Testis (tissue), 5 donors: ENCODE measurements around the gene BBS4. TPM values are rescaled to one million over a fixed set of nuclear protein-coding genes. Genes with fewer than 3 reads are reported as not detected.
"Not testable (repeated sequence)": the region's sequence is repeated elsewhere in the genome, so short reads cannot be mapped to it uniquely, and the experiment has no call there.

Experiments used
- DNase-seq: peaks from one replicate; pipeline ENCODE4 v3.0.0-alpha.2; 2019
- H3K27ac ChIP-seq, 2 donors: fragments of 200-600 bp; sonication (generic); one replicate each; pipeline ENCODE4 v1.5.1; 2019
- H3K27me3 ChIP-seq: fragments of 200-600 bp; sonication (generic); one replicate; pipeline ENCODE4 v1.5.1; 2019
- H3K36me3 ChIP-seq: fragments of 200-600 bp; sonication (generic); one replicate; pipeline ENCODE4 v1.5.1; 2017; ENCODE audit warnings: low read depth; ENCODE audit errors: missing control alignments
- H3K4me1 ChIP-seq: fragments of 200-600 bp; sonication (generic); one replicate; pipeline ENCODE4 v1.5.1; 2019
- H3K4me3 ChIP-seq, 2 donors: fragments of 200-600 bp; sonication (generic); one replicate each; pipeline ENCODE4 v1.5.1; 2017 to 2019
- H3K9me3 ChIP-seq: fragments of 200-600 bp; sonication (generic); one replicate; pipeline ENCODE4 v1.5.1; 2017
- POLR2A ChIP-seq: fragments of 450-650 bp; IDR thresholded peaks from one replicate; pipeline ENCODE4 v1.6.1; 2017; ENCODE audit warnings: antibody characterized with exemption, mild to moderate bottlenecking, moderate library complexity
- WGBS, 2 donors: methylation state at CpG; one replicate each; pipeline ENCODE4 v1.1.5; 2018; 5-methylcytosine and 5-hydroxymethylcytosine counted together
- intact Hi-C: fragments of 100-400 bp; cut with DNase I; formaldehyde crosslinking; loops from one replicate; pipeline ENCODE4 v1.15.1; 2023; ENCODE audit warnings: low total_unique reads
- long read RNA-seq, 2 donors: transcript quantifications; one replicate each; lab custom pipeline, GENCODE V29; 2026
- polyA plus RNA-seq: library from polyadenylated mRNA; stranded (reverse); fragments of 350-450 nt; fragmentation: Illumina TruSeq; extraction: RNeasy Lipid Tissue Mini Kit (QIAGEN cat#74804); gene quantifications from one replicate; pipeline ENCODE4 v1.2.3, GENCODE V29; 2014; ENCODE audit warnings: low read depth, low replicate concordance; ENCODE audit not compliant: insufficient read depth
- total RNA-seq, 2 donors: library from RNA; depleted of rRNA; stranded (reverse); fragments of >200 nt; gene quantifications; one replicate each; pipeline ENCODE4 v1.2.3, GENCODE V29; 2016
- TF ChIP-seq, protein P1 (sequence below), 3 experiments: fragments of 450-650 bp in 2 of 3; fragments of 200-600 bp in 1 of 3; sonication (generic) in 1 of 3; IDR thresholded peaks; one replicate each; pipeline ENCODE4 v1.5.1; 2016 to 2019; ENCODE audit warnings: antibody characterized with exemption in 3 of 3, mild to moderate bottlenecking in 2 of 3, moderate library complexity in 1 of 3

BBS4 gene, protein sequence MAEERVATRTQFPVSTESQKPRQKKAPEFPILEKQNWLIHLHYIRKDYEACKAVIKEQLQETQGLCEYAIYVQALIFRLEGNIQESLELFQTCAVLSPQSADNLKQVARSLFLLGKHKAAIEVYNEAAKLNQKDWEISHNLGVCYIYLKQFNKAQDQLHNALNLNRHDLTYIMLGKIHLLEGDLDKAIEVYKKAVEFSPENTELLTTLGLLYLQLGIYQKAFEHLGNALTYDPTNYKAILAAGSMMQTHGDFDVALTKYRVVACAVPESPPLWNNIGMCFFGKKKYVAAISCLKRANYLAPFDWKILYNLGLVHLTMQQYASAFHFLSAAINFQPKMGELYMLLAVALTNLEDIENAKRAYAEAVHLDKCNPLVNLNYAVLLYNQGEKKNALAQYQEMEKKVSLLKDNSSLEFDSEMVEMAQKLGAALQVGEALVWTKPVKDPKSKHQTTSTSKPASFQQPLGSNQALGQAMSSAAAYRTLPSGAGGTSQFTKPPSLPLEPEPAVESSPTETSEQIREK
- 10 to 100 TPM; 50.7 to 83.9 TPM for total RNA-seq
- polyA plus RNA-seq = 48.7 TPM
- long read RNA-seq, donor 1, transcript BBS4-201 (16 exons, 2,490 nt) = major isoform, 7 of 15 reads
- long read RNA-seq, donor 1, partial matches to known transcripts = 7 of 15 reads
- long read RNA-seq, donor 1, other reads (novel, unspliced or antisense) = 0 of 15 reads
- long read RNA-seq, donor 2, partial matches to known transcripts = 7 of 10 reads
- long read RNA-seq, donor 2, other reads (novel, unspliced or antisense) = 0 of 10 reads

DNA sequence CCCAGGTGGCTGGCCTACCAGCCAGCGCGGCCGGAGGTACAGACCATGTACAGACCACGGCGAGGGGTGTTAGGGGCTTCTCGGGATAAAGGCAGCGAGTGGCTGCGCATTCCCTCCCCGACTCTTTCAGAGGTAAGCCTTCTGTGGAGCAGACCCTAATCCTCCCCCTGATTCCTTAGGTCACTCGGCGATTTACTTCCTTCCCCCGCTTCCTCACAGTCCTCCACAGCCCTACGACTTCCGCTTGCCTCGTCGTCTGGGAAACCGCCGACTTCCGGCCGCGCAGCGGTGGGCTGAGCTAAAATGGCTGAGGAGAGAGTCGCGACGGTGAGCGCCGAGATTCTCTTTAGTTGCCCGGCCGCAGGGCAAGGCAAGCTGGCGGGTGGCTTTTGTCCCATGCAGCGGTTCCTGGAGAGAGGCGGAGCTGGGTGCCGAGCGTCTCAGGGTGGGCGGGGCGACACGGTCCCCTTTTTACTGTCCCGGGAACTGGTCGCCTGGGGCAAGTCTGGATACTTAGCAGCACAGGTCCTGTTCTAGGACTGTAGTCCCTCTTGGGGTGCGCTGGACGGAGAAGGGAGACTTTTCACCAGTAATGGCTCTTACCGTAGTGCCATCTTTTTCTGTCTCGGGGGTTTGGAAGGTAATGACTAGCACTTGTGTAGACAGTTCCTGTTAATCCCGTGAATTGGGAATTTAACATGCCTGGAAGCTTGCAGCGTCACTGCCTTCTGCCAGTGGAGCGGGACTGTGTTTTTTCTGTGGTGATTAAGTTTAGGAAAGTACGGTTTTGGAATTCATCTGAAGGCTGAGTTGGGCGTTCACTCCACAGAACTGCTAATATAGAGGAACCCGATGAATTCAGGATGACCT lies at the start of gene BBS4, which contains the start of gene HIGD2B:
Gene BBS4, plus strand, starts transcription at position 283 of the 870 bp plus-strand sequence. Its CDS starts 21 bp downstream, at position 304.
Gene HIGD2B, minus strand, starts transcription at position 258 of the 870 bp plus-strand sequence. CDS start 9,808 bp downstream, outside the sequence.
- Histone ChIP-seq H3K36me3 (no peaks in the 10 kb centered on the region), H3K4me3 (peak within 1 kb of the TSS; percentile 52 to 74), H3K27me3 (no peaks in the 10 kb centered on the region), H3K9me3 (no peaks in the 10 kb centered on the region), H3K4me1 (no peaks in the 10 kb centered on the region), H3K27ac (peak within 1 kb of the TSS; percentile 75 to 87)
- peak; percentile 42 for TF ChIP-seq POLR2A
- TF ChIP-seq, protein P1, sequence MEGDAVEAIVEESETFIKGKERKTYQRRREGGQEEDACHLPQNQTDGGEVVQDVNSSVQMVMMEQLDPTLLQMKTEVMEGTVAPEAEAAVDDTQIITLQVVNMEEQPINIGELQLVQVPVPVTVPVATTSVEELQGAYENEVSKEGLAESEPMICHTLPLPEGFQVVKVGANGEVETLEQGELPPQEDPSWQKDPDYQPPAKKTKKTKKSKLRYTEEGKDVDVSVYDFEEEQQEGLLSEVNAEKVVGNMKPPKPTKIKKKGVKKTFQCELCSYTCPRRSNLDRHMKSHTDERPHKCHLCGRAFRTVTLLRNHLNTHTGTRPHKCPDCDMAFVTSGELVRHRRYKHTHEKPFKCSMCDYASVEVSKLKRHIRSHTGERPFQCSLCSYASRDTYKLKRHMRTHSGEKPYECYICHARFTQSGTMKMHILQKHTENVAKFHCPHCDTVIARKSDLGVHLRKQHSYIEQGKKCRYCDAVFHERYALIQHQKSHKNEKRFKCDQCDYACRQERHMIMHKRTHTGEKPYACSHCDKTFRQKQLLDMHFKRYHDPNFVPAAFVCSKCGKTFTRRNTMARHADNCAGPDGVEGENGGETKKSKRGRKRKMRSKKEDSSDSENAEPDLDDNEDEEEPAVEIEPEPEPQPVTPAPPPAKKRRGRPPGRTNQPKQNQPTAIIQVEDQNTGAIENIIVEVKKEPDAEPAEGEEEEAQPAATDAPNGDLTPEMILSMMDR (IDR thresholded peaks at IDR 0.05) = no peak
- DNase-seq = peak; percentile 93
- 0 to 1% methylated on average over 37 to 49 of the region's 49 CpGs for WGBS, 2 donors
- intact Hi-C loops = no loop called here

DNA sequence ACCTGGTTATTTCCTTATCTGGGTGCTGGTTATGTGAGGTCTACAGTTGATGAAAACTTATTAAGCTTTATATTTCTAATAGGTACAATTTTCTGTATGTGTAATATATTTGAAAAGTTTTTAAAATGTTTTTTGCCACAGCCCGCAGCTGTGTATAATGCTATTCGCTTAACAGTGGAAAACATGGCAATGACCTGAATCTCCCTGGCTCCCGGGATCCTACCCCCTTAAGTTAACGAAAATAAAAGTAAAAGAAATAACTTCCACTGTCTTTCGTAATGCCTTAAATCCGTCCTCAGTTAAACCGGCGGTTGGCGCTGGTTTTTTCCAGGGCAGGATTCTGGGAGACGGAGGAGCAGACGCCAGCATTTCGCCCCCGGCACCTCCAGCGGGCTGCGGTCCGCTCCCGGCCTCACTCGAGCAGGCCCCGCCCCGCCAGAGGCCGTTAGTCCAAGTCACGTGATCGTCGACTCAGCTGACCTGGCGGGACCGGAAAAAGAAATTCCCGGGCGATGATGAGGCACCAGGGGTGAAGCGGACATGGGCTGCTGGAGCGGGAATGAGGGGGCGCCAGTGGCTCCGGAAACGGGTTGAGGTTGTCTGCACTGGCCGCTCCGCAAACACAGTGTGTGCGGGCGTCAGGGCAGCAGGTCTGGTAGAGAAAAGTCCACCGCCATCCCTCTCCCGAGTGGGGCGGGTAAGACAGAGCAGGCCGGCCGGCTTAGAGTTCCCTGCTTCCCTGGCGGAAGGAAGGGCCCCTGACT lies 49.3 kb upstream of the BBS4 start:
- H3K27me3 ChIP-seq, H3K36me3 ChIP-seq, H3K9me3 ChIP-seq, H3K4me1 ChIP-seq, H3K27ac ChIP-seq, intact Hi-C loops: not testable (repeated sequence)
- peak; percentile 91 for DNase-seq
- WGBS, 2 donors = 0% methylated on average over 8 of the region's 43 CpGs; no CpG with 5 or more reads in 1 of the 2 donors
- H3K4me3 ChIP-seq = peak overlapping the region in 1 of 2 donors; percentile 54

DNA sequence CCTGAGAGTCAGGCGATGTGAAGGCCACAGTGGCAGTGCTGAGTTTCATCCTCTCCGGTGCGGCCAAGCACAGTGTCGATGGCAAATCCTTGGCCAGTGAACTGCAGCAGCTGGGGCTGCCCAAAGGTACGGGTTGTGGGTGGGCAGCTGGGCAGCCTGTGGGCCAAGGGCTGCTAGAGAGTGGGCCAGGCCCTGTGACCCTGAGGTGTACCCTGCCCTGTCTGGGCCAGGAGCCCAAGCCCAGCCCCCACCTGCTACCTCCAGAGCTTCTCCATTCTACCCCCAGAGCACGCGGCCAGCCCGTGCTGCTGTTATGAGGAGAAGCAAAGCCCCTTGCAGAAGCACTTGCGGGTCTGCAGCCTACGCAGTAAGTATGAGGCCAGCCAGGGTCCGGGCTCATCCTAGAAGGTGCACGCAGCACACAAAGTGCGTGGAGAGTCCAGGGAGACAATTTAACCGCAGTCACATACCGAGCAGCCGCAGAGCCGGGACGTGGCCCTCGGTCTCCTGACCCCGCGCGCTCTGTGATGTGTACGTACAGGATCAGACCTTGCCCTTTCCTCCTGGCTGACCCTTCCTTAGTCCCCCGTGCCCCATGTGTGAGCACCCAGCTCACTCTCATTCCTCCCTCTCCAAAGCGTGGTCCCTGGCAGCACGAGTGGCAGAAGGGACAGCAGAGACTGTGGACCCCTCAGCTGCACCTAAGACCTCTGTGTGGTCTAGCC lies 46.1 kb upstream of the BBS4 start:
- intact Hi-C loops, DNase-seq, H3K4me1 ChIP-seq, H3K4me3 ChIP-seq, H3K36me3 ChIP-seq, H3K27ac ChIP-seq, H3K9me3 ChIP-seq, H3K27me3 ChIP-seq: not testable (repeated sequence)
- WGBS, 2 donors = no CpG with 5 or more reads among the region's 26 CpGs

DNA sequence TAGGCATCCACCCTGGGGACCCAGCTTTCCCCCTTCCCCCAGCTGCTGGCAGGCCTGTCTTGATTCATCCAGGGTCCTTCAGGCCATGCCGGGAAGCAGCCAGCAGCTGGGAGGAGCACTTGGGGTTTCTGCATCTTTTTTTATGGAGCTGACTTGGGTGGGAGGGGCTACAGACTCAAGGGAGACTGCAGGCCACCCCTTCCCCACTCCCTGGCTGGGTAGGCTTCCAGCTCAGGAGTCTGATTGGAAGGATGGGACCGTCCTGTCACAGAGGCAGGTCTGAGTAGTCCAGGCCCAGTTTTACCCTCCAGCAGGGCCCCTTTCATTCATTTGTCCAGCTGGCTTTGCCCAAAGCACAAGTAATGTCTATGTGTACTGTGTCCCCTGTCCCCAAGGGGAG lies 43.7 kb upstream of the BBS4 start:
- H3K4me3 ChIP-seq, H3K27ac ChIP-seq, H3K27me3 ChIP-seq, H3K4me1 ChIP-seq, H3K36me3 ChIP-seq, H3K9me3 ChIP-seq, DNase-seq, intact Hi-C loops: not testable (repeated sequence)
- WGBS, 2 donors = no CpG with 5 or more reads among the region's 2 CpGs

DNA sequence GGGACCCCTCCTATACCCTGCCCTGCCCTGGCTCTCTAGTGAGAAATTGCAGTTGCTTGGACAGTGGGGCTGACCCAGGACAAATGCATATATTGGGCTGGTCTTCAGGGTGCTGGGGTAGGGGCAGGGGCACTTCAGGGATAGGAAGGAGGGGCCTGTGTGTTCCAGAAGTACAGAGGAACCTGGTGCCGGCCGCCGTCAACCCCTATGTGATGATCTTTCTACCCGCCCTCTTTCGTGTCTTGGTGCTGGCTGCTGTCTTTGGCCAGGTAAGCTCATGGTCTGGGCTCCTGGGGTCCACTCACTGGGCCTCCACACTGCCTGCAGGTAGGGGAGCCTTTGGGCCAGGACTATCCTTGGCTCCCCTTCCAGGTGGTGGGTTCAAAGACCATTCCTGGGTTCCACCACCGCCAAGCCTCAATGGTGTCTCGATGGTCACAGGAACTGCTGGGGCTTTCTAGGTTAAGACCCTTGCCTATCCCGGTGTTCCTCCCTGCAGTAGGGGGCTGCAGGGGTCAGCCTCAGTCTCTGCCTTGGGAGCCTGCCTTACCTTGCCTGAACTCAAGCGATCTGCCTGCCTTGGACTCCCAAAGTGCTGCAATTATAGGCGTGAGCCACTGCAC lies 37.3 kb upstream of the BBS4 start:
- intact Hi-C loops, DNase-seq, H3K4me1 ChIP-seq: not testable (repeated sequence)

DNA sequence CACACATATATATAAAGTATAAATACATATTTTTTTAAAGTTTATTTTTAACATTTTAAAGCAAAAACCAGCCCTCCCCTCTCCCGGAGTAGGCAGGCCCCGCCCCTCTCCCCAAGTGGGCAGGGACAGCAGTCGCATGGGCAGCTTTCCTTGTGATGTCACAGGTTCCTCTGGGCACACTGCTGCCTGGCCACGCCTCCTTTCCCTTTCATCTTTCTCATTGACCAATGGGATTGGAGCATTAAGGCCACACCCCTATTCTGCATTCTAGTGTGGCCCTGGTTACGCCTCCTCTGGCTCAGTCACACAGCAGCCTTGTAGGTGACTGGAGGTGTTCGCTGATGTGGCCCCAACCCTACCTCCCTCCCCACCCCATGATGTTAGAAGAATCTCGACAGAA lies 31.6 kb upstream of the BBS4 start, which contains the start of gene GOLGA6B:
Gene GOLGA6B, plus strand, starts transcription at position 301 of the 400 bp plus-strand sequence. Its CDS starts 41 bp downstream, at position 342.
- H3K36me3 ChIP-seq, DNase-seq, H3K4me1 ChIP-seq, intact Hi-C loops, H3K27me3 ChIP-seq, H3K9me3 ChIP-seq, H3K27ac ChIP-seq, H3K4me3 ChIP-seq: not testable (repeated sequence)
- WGBS, 2 donors = no CpG with 5 or more reads among the region's 7 CpGs

More for the DNA sequence above, 37.3 kb upstream of the BBS4 start:
- H3K9me3 ChIP-seq, H3K27ac ChIP-seq, H3K27me3 ChIP-seq, H3K4me3 ChIP-seq, H3K36me3 ChIP-seq: not testable (repeated sequence)
- 78% methylated on average over 9 of the region's 10 CpGs; no CpG with 5 or more reads in 1 of the 2 donors for WGBS, 2 donors

DNA sequence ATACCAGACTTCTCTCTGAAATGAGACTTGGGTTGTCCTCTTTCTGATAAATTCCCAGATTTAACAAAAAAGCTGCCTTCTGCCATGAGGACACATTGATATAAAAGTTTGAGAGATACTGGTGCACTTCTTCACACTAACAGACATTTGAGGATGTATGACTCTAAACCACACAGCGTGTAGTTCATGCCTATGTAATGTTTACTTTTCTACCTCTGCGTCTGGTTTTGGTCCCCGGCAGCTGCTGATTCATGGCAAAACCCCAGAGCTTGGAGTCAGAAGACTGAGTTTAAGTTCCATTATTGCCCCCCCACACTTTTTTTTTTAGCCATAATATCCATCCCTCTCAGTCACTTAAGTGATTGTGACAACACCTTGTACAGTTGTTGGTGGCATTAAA lies 30.0 kb upstream of the BBS4 start:
- H3K27ac ChIP-seq, H3K9me3 ChIP-seq, H3K27me3 ChIP-seq, H3K4me3 ChIP-seq, H3K4me1 ChIP-seq, H3K36me3 ChIP-seq, DNase-seq, intact Hi-C loops: not testable (repeated sequence)
- no CpG with 5 or more reads among the region's 3 CpGs for WGBS, 2 donors

DNA sequence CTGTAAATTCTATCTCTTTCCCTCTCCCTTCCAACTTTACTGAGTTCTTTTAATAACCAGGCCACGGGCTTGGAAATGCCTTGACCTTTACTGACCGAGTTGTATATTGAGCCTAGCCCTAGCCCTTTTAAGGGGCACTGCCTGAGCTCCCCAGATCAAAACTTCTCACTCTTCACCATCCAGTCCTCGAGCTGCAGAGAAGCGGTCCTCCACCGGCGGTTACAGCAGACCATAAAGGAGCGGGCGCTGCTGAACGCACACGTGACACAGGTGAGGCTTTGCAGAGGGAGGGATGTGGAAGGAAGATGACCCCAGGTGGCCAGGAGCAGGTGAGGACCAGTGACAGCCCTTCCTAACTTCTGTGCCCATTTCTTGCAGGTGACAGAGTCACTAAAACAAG lies 24.9 kb upstream of the BBS4 start:
- H3K4me1 ChIP-seq, H3K27ac ChIP-seq, H3K27me3 ChIP-seq, intact Hi-C loops, H3K4me3 ChIP-seq, H3K9me3 ChIP-seq, H3K36me3 ChIP-seq, DNase-seq: not testable (repeated sequence)
- WGBS, 2 donors = 50 to 85% methylated on average over 2 to 10 of the region's 10 CpGs

DNA sequence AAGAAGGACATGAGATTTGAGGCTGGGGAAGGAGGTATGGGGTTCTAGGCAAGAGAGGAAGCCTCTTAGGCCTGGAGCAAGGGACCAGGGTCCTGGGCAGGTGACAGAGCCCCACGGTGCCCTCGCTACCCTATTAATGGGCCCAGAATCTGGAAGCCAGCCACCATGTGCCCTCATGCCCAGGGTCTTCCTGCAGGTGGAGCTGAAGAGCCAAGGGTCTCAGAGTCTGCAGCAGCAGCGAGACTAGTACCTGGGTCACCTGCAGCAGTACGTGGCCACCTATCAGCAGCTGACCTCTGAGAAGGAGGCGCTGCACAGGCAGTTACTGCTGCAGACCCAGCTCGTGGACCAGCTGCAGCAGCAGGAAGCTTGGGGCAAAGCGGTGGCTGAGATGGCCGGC lies 22.1 kb upstream of the BBS4 start:
- H3K27ac ChIP-seq, H3K36me3 ChIP-seq, H3K4me3 ChIP-seq, H3K4me1 ChIP-seq, H3K9me3 ChIP-seq, intact Hi-C loops, H3K27me3 ChIP-seq, DNase-seq: not testable (repeated sequence)
- 71% methylated on average over 2 of the region's 8 CpGs; no CpG with 5 or more reads in 1 of the 2 donors for WGBS, 2 donors
